ENCODE measurements around the gene RNF112.

Gene RNF112

DNA sequence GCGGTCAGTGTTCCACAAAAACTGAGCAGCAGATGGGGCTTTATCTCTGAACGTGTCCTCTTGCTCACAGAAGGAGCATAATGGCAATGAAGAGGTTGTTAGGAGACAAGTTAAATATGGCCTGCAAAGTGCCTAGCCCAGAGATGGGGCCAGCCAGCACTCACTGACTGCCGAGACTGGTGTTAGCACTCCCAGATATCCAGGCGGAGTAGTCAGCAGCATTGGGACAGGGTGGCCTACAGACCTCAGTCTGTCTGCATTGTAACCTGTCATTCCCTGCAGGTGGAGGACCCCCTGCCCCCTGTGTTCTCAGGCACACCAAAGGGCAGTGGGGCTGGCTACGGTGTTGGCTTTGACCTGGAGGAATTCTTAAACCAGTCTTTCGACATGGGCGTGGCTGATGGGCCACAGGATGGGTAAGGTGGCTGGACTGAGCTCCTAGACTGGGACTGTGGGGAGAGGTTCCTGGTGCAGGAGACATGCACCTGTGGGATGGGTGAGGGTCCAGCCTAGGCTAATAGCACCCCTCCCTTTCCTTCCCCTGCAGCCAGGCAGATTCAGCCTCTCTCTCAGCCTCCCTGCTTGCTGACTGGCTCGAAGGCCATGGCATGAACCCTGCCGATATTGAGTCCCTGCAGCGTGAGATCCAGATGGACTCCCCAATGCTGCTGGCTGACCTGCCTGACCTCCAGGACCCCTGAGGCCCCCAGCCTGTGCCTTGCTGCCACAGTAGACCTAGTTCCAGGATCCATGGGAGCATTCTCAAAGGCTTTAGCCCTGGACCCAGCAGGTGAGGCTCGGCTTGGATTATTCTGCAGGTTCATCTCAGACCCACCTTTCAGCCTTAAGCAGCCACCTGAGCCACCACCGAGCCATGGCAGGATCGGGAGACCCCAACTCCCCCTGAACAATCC lies 28.2 kb upstream of the RNF112 start:
- TF ChIP-seq, protein P1, sequence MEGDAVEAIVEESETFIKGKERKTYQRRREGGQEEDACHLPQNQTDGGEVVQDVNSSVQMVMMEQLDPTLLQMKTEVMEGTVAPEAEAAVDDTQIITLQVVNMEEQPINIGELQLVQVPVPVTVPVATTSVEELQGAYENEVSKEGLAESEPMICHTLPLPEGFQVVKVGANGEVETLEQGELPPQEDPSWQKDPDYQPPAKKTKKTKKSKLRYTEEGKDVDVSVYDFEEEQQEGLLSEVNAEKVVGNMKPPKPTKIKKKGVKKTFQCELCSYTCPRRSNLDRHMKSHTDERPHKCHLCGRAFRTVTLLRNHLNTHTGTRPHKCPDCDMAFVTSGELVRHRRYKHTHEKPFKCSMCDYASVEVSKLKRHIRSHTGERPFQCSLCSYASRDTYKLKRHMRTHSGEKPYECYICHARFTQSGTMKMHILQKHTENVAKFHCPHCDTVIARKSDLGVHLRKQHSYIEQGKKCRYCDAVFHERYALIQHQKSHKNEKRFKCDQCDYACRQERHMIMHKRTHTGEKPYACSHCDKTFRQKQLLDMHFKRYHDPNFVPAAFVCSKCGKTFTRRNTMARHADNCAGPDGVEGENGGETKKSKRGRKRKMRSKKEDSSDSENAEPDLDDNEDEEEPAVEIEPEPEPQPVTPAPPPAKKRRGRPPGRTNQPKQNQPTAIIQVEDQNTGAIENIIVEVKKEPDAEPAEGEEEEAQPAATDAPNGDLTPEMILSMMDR (conservative IDR thresholded peaks at IDR 0.05; ENCODE audit: low read depth) = no peak
- POLR2A ChIA-PET (ENCODE audit: low non-redundant PET) = no interaction called here
- CTCF ChIA-PET = no interaction called here

DNA sequence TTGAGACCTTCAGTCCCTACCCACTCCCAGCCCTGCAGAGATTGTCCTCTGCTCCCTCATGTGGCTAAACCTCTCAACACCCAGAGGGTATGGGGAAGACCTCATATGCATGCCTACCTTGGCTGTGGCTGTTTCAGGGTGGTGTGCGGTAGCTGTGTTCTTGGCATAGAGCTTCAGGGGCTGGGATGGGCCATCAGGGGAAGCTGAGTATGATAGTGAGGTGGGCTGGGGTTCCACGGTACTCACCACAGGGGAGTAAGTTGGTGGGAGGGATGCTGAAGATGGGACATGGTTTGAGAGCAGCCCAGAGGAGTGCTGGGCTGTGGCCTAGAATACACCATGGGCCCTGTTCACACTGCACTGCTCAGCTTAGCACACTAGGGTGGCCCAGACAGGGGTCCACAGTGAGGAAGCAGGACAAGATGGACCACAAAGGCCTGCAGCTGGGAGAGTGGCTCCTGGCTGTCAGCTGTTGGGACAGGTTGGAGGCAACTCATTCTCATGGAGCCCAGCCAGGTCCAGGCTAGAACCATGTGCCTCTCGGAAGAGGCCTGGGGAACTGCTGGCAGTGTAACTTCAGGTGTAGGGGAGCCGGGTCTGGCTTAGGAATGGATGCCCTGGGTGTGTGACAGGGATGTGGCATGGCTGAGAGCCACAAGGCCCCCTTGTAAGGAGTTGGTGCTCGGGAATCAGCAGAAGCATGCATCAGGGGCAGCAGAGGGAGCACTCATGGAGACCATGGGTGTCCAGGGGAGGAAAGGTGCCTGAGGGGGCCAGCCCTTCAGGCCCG lies 27.2 kb upstream of the RNF112 start:
- TF ChIP-seq, protein P1 (conservative IDR thresholded peaks at IDR 0.05; ENCODE audit: low read depth) = no peak
- POLR2A ChIA-PET (ENCODE audit: low non-redundant PET) = no interaction called here

More for the DNA sequence above, 28.2 kb upstream of the RNF112 start:
- peak overlapping the region; percentile 78 for H3K27ac ChIP-seq
- DNase-seq (ENCODE audit: low spot score) = no peak

DNA sequence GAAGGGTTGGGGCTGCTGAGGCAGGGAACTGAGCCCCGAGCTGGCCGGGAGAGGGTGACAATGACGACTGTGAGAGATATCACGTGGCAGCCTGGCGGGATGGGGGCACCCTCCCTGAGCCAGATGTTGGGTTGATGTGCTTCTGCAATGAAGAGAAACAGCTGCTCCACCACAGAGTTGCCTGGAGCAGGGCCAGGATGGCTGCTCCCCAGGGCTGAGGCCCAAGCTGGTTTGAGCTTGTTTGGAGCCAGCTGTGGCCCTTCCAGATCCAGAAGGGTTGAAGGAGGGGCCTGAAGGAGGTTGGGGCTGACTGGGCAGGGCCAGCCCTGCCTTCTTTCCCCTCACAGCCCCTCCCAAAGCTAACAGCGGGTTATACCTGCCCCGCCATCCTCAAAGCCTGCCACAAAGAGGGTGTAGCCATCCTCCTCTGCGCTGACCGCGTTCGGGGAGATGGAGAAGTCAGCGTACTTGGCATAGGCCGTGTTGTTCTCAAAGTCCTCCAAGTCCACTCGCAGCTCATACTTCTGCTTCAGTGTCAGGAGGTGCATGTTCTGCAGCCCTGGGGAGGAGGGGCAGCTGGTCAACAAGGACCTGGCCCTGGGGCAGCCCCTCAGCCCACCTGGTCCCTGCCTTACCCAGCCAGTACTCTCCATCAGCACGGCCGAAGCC lies 26.2 kb upstream of the RNF112 start:
- ChIA-PET CTCF (interaction anchor here (0.6 to 0.8 kb wide), 4 partner anchors 16 to 579 kb away, joined by 3 to 6 read pairs (median 3); no protein-coding TSS in a partner anchor), POLR2A (ENCODE audit: low non-redundant PET) (no interaction called here)
- DNase-seq (ENCODE audit: low spot score) = no peak
- H3K27ac ChIP-seq = peak overlapping the region; percentile 78
- TF ChIP-seq, protein P1 (conservative IDR thresholded peaks at IDR 0.05; ENCODE audit: low read depth) = no peak

More for the DNA sequence above, 27.2 kb upstream of the RNF112 start:
- CTCF ChIA-PET = no interaction called here
- no peak for DNase-seq (ENCODE audit: low spot score)
- H3K27ac ChIP-seq = peak overlapping the region; percentile 78

DNA sequence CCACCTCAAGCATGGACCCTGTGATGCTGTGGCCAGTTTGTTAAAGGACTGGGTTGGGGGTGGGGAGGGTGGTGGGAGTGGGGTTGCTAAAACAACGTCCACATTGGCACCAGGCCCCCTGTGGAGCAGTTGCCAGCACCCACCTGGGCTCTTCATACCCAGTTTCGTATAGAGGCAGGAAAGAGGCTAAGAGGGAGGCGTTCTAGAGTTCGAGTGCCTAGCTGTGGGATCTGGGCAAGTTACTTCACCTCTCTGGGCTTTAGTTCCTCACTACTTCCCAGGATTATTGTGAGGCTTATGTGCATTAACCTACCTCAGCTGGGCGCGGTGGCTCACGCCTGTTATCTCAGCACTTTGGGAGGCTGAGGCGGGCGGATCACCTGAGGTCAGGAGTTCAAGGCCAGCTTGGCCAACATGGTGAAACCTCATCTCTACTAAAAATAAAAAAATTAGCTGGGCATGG lies 25.5 kb upstream of the RNF112 start:
- ChIA-PET POLR2A (ENCODE audit: low non-redundant PET) (interaction anchor here (2.1 kb wide), 1 partner anchor 8 kb away, joined by 4 read pairs; the partner anchor contains the start of gene MAPK7), CTCF (no interaction called here)
- TF ChIP-seq, protein P1 (conservative IDR thresholded peaks at IDR 0.05; ENCODE audit: low read depth) = no peak
- no peak for DNase-seq (ENCODE audit: low spot score)
- H3K27ac ChIP-seq = peak overlapping the region; percentile 78

DNA sequence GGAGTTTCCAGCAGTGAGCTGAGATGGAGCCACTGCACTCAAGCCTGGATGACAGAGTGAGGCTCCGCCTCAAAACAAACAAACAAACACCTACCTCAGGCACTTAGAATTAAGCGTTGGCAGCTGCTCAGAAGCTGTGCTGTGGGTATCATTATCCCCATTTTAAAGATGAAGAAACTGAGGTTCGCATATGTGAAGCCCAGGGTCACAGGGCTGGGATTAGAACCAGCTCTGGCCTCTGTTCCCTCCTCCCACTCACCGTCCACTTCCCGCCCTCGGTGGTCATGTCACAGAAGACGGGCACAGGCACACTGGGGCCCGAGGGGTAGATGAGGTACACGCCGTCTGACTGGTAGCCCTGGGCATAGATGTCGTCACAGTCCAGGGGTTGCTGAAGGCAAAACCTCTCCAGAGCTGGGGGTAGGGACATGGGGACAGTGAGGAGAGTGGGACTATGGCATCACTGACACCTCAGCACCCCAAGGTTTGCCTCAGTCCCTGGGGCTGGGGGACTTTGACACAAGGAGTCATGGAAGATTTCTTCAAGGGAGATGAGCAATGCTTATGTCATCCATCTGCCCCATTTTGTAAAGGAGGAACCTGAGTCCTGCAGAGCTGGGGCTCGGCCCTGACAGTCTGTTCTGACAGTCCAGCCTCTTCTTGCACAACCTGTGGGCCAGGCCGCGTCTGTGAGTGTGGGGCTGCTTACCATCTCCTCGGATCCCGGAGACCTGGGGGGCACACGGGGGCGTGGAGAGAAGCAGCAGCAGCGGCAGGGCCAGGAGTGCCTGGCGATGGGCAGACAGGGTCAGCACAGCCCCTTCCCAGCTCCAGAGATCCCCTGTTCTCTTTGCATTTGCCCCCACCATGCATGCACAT lies 24.7 kb upstream of the RNF112 start:
- POLR2A ChIA-PET (ENCODE audit: low non-redundant PET) = interaction anchor here (2.1 kb wide), 1 partner anchor 8 kb away, joined by 4 read pairs; the partner anchor contains the start of gene MAPK7
- DNase-seq (ENCODE audit: low spot score) = peak; percentile 88
- TF ChIP-seq, protein P1 (conservative IDR thresholded peaks at IDR 0.05; ENCODE audit: low read depth) = no peak
- peak overlapping the region; percentile 78 for H3K27ac ChIP-seq
- CTCF ChIA-PET = interaction anchor here (1.0 kb wide), 1 partner anchor 23 kb away, joined by 3 read pairs; no protein-coding TSS in a partner anchor

Data from RWPE1 (cell line).